Neuronal stem cell (in vitro differentiated cells): ENCODE measurements around the gene TBC1D5. TPM values are rescaled to one million over a fixed set of nuclear protein-coding genes. Genes with fewer than 3 reads are reported as not detected.
"Not testable (repeated sequence)": the region's sequence is repeated elsewhere in the genome, so short reads cannot be mapped to it uniquely, and the experiment has no call there.

Source experiments
- DNase-seq: peaks from one replicate; pipeline ENCODE4 v3.0.0-alpha.2; 2013; ENCODE audit warnings: low spot score
- H2AFZ ChIP-seq: one replicate; pipeline ENCODE4 v1.6.1; 2013; ENCODE audit warnings: mild to moderate bottlenecking, low read length, inconsistent platforms
- H2AK5ac ChIP-seq: 2 replicates; pipeline ENCODE4 v1.6.1; 2013; ENCODE audit warnings: low read depth, mild to moderate bottlenecking, inconsistent platforms, low read length, moderate library complexity, mixed read lengths
- H2BK120ac ChIP-seq: 2 replicates; pipeline ENCODE4 v1.6.1; 2013; ENCODE audit warnings: low read depth, mild to moderate bottlenecking, inconsistent platforms, low read length, moderate library complexity, mixed read lengths
- H2BK12ac ChIP-seq: one replicate; pipeline ENCODE4 v1.6.1; 2013; ENCODE audit warnings: low read length, inconsistent platforms
- H2BK15ac ChIP-seq: 2 replicates; pipeline ENCODE4 v1.6.1; 2013; ENCODE audit warnings: mild to moderate bottlenecking, low read length, inconsistent platforms, mixed read lengths
- H2BK5ac ChIP-seq: one replicate; pipeline ENCODE4 v1.6.1; 2013; ENCODE audit warnings: inconsistent platforms, mild to moderate bottlenecking, low read length, moderate library complexity
- H3K14ac ChIP-seq: one replicate; pipeline ENCODE4 v1.6.1; 2013; ENCODE audit warnings: low read length, inconsistent platforms
- H3K18ac ChIP-seq: 2 replicates; pipeline ENCODE4 v1.6.1; 2013; ENCODE audit warnings: low read length, inconsistent platforms
- H3K23ac ChIP-seq: 2 replicates; pipeline ENCODE4 v1.6.1; 2013; ENCODE audit warnings: low read depth, mild to moderate bottlenecking, mixed read lengths, low read length, inconsistent platforms; ENCODE audit not compliant: poor library complexity
- H3K27ac ChIP-seq: replicated peaks from 3 replicates; pipeline ENCODE4 v1.5.1; 2013; ENCODE audit warnings: low read length, inconsistent platforms
- H3K27me3 ChIP-seq, 3 experiments: 2 replicates each; pipeline ENCODE4 v1.6.1; 2013; ENCODE audit warnings: low read length in 3 of 3, mild to moderate bottlenecking in 2 of 3, inconsistent platforms in 1 of 3, low read depth in 1 of 3, mixed read lengths in 1 of 3, moderate library complexity in 1 of 3; ENCODE audit not compliant: control insufficient read depth in 3 of 3, insufficient read depth in 3 of 3
- H3K36me3 ChIP-seq, 2 donors: replicated peaks in 1 of 2; 2 replicates each; pipeline ENCODE4 v1.6.1; 2013; ENCODE audit warnings: low read length in 2 of 2; ENCODE audit not compliant: control insufficient read depth in 2 of 2, insufficient read depth in 2 of 2
- H3K4ac ChIP-seq: 2 replicates; pipeline ENCODE4 v1.6.1; 2013; ENCODE audit warnings: inconsistent platforms, mild to moderate bottlenecking, low read length, moderate library complexity
- H3K4me1 ChIP-seq, 2 donors: 1 replicate in 1 of 2; 2 replicates in 1 of 2; pipeline ENCODE4 v1.6.1; 2013; ENCODE audit warnings: low read length in 2 of 2, low read depth in 1 of 2; ENCODE audit not compliant: control insufficient read depth in 2 of 2, insufficient read depth in 1 of 2
- H3K4me2 ChIP-seq: one replicate; pipeline ENCODE4 v1.6.1; 2013; ENCODE audit warnings: mild to moderate bottlenecking, low read length, inconsistent platforms; ENCODE audit not compliant: insufficient read depth, poor library complexity, severe bottlenecking
- H3K4me3 ChIP-seq, 2 donors: 2 replicates each; pipeline ENCODE4 v1.5.1; 2013; ENCODE audit warnings: low read length in 2 of 2, mild to moderate bottlenecking in 2 of 2, inconsistent platforms in 1 of 2, moderate library complexity in 1 of 2
- H3K79me1 ChIP-seq: one replicate; pipeline ENCODE4 v1.6.1; 2013; ENCODE audit warnings: low read depth, mild to moderate bottlenecking, inconsistent platforms, low read length, moderate library complexity
- H3K9ac ChIP-seq: one replicate; pipeline ENCODE4 v1.6.1; 2013; ENCODE audit warnings: mild to moderate bottlenecking, low read depth, low read length, inconsistent platforms; ENCODE audit not compliant: poor library complexity
- H3K9me3 ChIP-seq, 2 donors: replicated peaks in 1 of 2; 2 replicates each; pipeline versions ENCODE3 to v1.6.1; 2013; ENCODE audit warnings: low read length in 2 of 2, mild to moderate bottlenecking in 2 of 2, inconsistent platforms in 1 of 2, low read depth in 1 of 2, mixed read lengths in 1 of 2, moderate library complexity in 1 of 2; ENCODE audit not compliant: control insufficient read depth in 2 of 2, insufficient read depth in 1 of 2
- H4K8ac ChIP-seq: one replicate; pipeline ENCODE4 v1.6.1; 2013; ENCODE audit warnings: low read depth, mild to moderate bottlenecking, inconsistent platforms, low read length, moderate library complexity
- H4K91ac ChIP-seq: one replicate; pipeline ENCODE4 v1.6.1; 2013; ENCODE audit warnings: low read length, low read depth, mild to moderate bottlenecking, inconsistent platforms; ENCODE audit not compliant: poor library complexity
- WGBS, 2 donors: extraction: QIAGEN DNeasy Blood & Tissue Kit; methylation state at CpG; one replicate each; pipeline ENCODE4 v1.1.7; 2013; ENCODE audit warnings: missing lambda C conversion rate in 2 of 2, mixed read lengths in 1 of 2; ENCODE audit not compliant: insufficient read length in 2 of 2, insufficient replicate concordance in 1 of 2; ENCODE audit errors: extremely low coverage in 2 of 2; 5-methylcytosine and 5-hydroxymethylcytosine counted together
- polyA plus RNA-seq, 2 experiments: library from polyadenylated mRNA; stranded (reverse); fragments of 200-250 nt; gene quantifications; one replicate each; pipeline ENCODE4 v1.2.3, GENCODE V29; 2013

The TBC1D5 gene
- 24.5 TPM for polyA plus RNA-seq (2013, experiment 1 of 2)
- polyA plus RNA-seq (2013, experiment 2 of 2): 26.3 TPM

- Histone ChIP-seq H2AK5ac (peak within 1 kb of the TSS; percentile 73), H3K27ac (peak within 1 kb of the TSS; percentile 99), H3K4me2 (peak within 1 kb of the TSS; percentile 78), H4K91ac (no peak within 1 kb of the TSS), H3K9ac (peak within 1 kb of the TSS; percentile 99), H2BK15ac (peak within 1 kb of the TSS; percentile 98), H3K4me3 (peak within 1 kb of the TSS; percentile 59 to 91), H2BK120ac (no peak within 1 kb of the TSS), H3K79me1 (peaks cover 2% of the 10 kb centered on the region), H2BK5ac (peak within 1 kb of the TSS; percentile 97), H3K14ac (peak within 1 kb of the TSS; percentile 63), H2BK12ac (peak within 1 kb of the TSS; percentile 82), H3K27me3 (no peaks in the 10 kb centered on the region), H4K8ac (no peak within 1 kb of the TSS), H3K4me1 (peaks cover 6% of the 10 kb centered on the region in 2 donors), H3K36me3 (peaks cover 0 to 2% of the 10 kb centered on the region in 2 donors), H3K23ac (peak within 1 kb of the TSS; percentile 98), H3K18ac (peak within 1 kb of the TSS; percentile 99), H2AFZ (peak within 1 kb of the TSS; percentile 88), H3K4ac (peak within 1 kb of the TSS; percentile 55), H3K9me3 (no peaks in the 10 kb centered on the region)
- WGBS, 2 donors: no CpG with 5 or more reads among the region's 86 CpGs
- DNase-seq: peak; percentile 94
Observed at GRCh38 chr3:17742102-17742879, at the start of gene TBC1D5. TBC1D5 (minus strand) TSS chr3:17742631; CDS start chr3:17508570, 234,061 bp downstream.

- Histone ChIP-seq H3K23ac (no peak overlapping the region), H3K27ac (no peak overlapping the region), H4K8ac (no peak overlapping the region), H2BK15ac (no peak overlapping the region), H3K14ac (no peak overlapping the region), H3K18ac (no peak overlapping the region), H3K4me3 (no peak overlapping the region), H3K4me1 (no peaks in the 10 kb centered on the region), H3K27me3 (no peaks in the 10 kb centered on the region), H4K91ac (no peak overlapping the region), H3K9ac (no peak overlapping the region), H2BK12ac (no peak overlapping the region), H3K36me3 (no peaks in the 10 kb centered on the region), H3K79me1 (no peaks in the 10 kb centered on the region), H3K9me3 (no peaks in the 10 kb centered on the region), H3K4me2 (no peak overlapping the region), H2BK5ac (no peak overlapping the region), H2AK5ac (no peak overlapping the region), H3K4ac (no peak overlapping the region), H2BK120ac (no peak overlapping the region), H2AFZ (no peak overlapping the region)
- WGBS, 2 donors: no CpG with 5 or more reads among the region's 1 CpG
- no peak for DNase-seq
Observed at GRCh38 chr3:17783426-17783825, 41.0 kb upstream of the TBC1D5 start.

- Histone ChIP-seq H3K14ac (no peak overlapping the region), H3K79me1 (no peaks in the 10 kb centered on the region), H2BK5ac (no peak overlapping the region), H2BK120ac (no peak overlapping the region), H3K4me1 (no peaks in the 10 kb centered on the region), H3K23ac (no peak overlapping the region), H3K27ac (no peak overlapping the region), H3K4me2 (no peak overlapping the region), H3K9ac (no peak overlapping the region), H3K4ac (no peak overlapping the region), H3K4me3 (no peak overlapping the region), H2BK15ac (no peak overlapping the region), H4K91ac (no peak overlapping the region), H3K27me3 (no peaks in the 10 kb centered on the region), H2AK5ac (no peak overlapping the region), H3K36me3 (no peaks in the 10 kb centered on the region), H3K18ac (no peak overlapping the region), H4K8ac (no peak overlapping the region), H3K9me3 (no peaks in the 10 kb centered on the region), H2BK12ac (no peak overlapping the region), H2AFZ (no peak overlapping the region)
- no peak for DNase-seq
- WGBS, 2 donors: no CpG with 5 or more reads among the region's 2 CpGs
Observed at GRCh38 chr3:17782751-17783150, 40.3 kb upstream of the TBC1D5 start.

GRCh38 chr3:17780369-17780768 lies 37.9 kb upstream of the TBC1D5 start:
- WGBS, 2 donors: no CpG with 5 or more reads among the region's 2 CpGs
- not testable (repeated sequence) for H3K36me3 ChIP-seq, H2BK120ac ChIP-seq, H3K4me2 ChIP-seq, H3K4ac ChIP-seq, H3K4me1 ChIP-seq, H3K9ac ChIP-seq, H3K14ac ChIP-seq, H3K9me3 ChIP-seq, H3K27me3 ChIP-seq, H3K23ac ChIP-seq, H4K91ac ChIP-seq, H3K79me1 ChIP-seq, H3K27ac ChIP-seq, H3K18ac ChIP-seq, H3K4me3 ChIP-seq, DNase-seq, H4K8ac ChIP-seq, H2BK12ac ChIP-seq, H2BK5ac ChIP-seq, H2BK15ac ChIP-seq, H2AK5ac ChIP-seq, H2AFZ ChIP-seq
